ENCODE measurements around the gene MED14. TPM values are rescaled to one million over a fixed set of nuclear protein-coding genes. Genes with fewer than 3 reads are reported as not detected.
"Not testable (repeated sequence)": the region's sequence is repeated elsewhere in the genome, so short reads cannot be mapped to it uniquely, and the experiment has no call there.

MED14 gene
- total RNA-seq, 4 donors from 2014 or later = 33.1 to 102 (median 42.9) TPM

DNA sequence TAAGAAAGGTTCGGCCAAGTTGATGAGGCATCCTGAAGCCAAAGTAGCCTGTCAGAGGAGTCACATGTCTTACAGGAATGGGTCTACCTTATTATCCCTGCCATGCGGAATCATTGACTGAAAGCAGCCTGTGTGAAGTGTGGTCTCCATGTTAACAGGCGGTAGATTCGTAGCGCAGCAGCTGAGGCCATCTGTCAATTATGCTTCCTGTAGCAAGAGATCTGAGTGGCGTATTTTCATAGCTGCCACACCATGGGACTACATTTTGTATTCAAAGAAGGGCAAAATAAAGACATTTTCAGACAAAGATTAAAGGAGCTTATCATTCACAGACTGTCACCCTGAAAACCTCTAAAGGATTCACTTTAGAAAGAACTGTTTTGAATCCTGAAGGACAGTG lies 11.2 kb upstream of the MED14 start:
- no peak for TF ChIP-seq POLR2AphosphoS5 (IDR thresholded peaks at IDR 0.05)
- no peak for TF ChIP-seq EP300 (IDR thresholded peaks at IDR 0.05)
- TF ChIP-seq, protein P1, sequence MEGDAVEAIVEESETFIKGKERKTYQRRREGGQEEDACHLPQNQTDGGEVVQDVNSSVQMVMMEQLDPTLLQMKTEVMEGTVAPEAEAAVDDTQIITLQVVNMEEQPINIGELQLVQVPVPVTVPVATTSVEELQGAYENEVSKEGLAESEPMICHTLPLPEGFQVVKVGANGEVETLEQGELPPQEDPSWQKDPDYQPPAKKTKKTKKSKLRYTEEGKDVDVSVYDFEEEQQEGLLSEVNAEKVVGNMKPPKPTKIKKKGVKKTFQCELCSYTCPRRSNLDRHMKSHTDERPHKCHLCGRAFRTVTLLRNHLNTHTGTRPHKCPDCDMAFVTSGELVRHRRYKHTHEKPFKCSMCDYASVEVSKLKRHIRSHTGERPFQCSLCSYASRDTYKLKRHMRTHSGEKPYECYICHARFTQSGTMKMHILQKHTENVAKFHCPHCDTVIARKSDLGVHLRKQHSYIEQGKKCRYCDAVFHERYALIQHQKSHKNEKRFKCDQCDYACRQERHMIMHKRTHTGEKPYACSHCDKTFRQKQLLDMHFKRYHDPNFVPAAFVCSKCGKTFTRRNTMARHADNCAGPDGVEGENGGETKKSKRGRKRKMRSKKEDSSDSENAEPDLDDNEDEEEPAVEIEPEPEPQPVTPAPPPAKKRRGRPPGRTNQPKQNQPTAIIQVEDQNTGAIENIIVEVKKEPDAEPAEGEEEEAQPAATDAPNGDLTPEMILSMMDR (IDR thresholded peaks at IDR 0.05) = no peak
- no peak for TF ChIP-seq POLR2A (IDR thresholded peaks at IDR 0.05)
- H3K4me1 ChIP-seq = peaks cover 3% of the 10 kb centered on the region
- DNase-seq (ENCODE audit: low spot score in 2 of 2) = no peak
- H3K27me3 ChIP-seq = no peaks in the 10 kb centered on the region
- 79% methylated on average over 6 of the region's 6 CpGs for WGBS
- no peak overlapping the region for H3K4me3 ChIP-seq
- no peak overlapping the region for H3K27ac ChIP-seq
- H3K36me3 ChIP-seq = no peaks in the 10 kb centered on the region
- no peaks in the 10 kb centered on the region for H3K9me3 ChIP-seq

DNA sequence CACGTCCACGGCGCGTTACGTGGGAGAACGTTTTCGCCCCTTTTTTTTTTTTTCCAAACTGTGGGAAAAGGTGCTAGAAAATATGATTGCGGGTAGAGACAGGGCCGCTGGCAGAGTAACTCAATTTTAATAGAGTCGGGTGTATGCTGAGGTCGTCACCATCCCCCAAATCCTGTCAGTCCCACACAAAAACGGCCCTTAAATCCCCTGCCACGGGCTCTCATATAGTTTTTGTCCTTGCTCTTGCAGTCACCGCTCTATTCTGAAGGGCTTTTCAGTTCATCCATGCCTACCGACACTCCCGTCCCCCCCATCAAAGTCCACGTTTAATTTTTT lies 796 bp upstream of the MED14 start:
- DNase-seq (ENCODE audit: low spot score in 2 of 2) = no peak
- H3K27ac ChIP-seq = peak overlapping the region; percentile 95
- peaks cover 18% of the 10 kb centered on the region for H3K4me1 ChIP-seq
- no peaks in the 10 kb centered on the region for H3K27me3 ChIP-seq
- 3% methylated on average over 17 of the region's 17 CpGs for whole genome bisulfite sequencing
- peak overlapping the region; percentile 78 for H3K4me3 ChIP-seq
- H3K36me3 ChIP-seq = no peaks in the 10 kb centered on the region
- no peaks in the 10 kb centered on the region for H3K9me3 ChIP-seq
- TF ChIP-seq POLR2A (IDR thresholded peaks at IDR 0.05) = no peak

DNA sequence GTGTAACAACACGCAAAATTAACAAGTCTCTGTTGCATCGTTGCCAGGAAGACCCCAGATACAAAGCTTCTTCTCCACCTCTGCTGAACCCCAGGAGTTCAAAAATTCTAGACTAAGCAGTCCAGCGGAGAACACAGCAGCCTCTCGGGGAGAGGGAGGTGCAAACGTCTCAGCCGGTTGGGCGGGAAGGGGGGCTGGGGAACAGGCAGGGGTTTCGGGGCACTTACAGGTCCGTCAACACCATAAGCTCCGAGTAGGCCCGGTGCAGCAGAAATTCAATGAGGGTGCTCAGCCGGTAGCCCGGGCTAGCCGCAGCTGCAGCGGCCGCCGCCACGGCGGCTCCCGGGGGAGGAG lies 394 bp downstream of the MED14 start:
- DNase-seq (ENCODE audit: low spot score in 2 of 2) = no peak
- Histone ChIP-seq H3K9me3 (no peaks in the 10 kb centered on the region), H3K4me1 (peaks cover 18% of the 10 kb centered on the region), H3K27me3 (no peaks in the 10 kb centered on the region), H3K4me3 (peak overlapping the region; percentile 78), H3K27ac (peak overlapping the region; percentile 95), H3K36me3 (no peaks in the 10 kb centered on the region)
- no peak for TF ChIP-seq POLR2AphosphoS5 (IDR thresholded peaks at IDR 0.05)
- no peak for TF ChIP-seq EP300 (IDR thresholded peaks at IDR 0.05)
- no peak for TF ChIP-seq POLR2A (IDR thresholded peaks at IDR 0.05)
- TF ChIP-seq, protein P1 (IDR thresholded peaks at IDR 0.05) = no peak
- under 1% methylated on average over 7 of the region's 20 CpGs for WGBS

DNA sequence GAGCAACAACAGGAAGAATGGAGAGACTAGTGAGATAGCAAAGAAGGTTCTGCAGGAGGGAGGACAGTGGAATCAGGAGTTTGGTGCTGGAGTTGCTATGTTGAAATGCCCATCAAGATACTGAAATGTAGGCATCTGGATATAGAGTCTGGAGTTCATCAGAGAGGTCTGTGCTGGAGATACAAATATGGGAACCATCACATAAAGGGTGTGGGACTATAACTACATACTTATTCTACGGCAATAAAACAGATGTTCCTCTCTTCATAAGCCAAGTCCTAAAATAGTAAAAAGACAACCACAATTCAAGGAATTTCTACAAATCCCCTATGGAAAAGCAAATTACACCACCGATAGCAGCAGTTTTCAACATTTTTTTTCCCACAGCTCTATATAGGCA lies 1.6 kb downstream of the MED14 start:
- Histone ChIP-seq H3K36me3 (no peaks in the 10 kb centered on the region), H3K4me3 (peak overlapping the region; percentile 78), H3K27me3 (no peaks in the 10 kb centered on the region), H3K27ac (no peak overlapping the region), H3K4me1 (peaks cover 18% of the 10 kb centered on the region), H3K9me3 (no peaks in the 10 kb centered on the region)
- TF ChIP-seq, protein P1 (IDR thresholded peaks at IDR 0.05) = no peak
- TF ChIP-seq EP300 (IDR thresholded peaks at IDR 0.05) = no peak
- TF ChIP-seq POLR2AphosphoS5 (IDR thresholded peaks at IDR 0.05) = no peak
- TF ChIP-seq POLR2A (IDR thresholded peaks at IDR 0.05) = no peak
- no peak for DNase-seq (ENCODE audit: low spot score in 2 of 2)
- 37% methylated on average over 2 of the region's 2 CpGs for WGBS

DNA sequence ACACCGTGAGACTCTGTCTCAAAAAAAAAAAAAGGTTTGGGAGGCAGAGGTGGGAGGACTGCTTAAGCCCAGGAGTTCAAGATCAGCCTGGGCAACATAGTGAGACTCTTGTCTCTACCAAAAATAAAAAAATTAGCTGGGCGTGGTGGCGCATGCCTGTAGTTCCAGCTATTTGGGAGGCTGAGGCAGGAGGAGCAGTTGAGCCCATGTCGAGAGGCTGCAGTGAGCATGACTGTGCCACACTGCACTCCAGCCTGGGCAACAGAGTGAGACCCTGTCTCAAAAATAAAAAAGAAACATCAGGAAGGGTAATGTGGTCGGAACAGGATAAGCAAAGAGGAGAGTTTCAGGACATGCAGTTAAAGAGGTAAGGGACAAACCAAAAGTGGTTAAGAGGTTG lies 2.8 kb downstream of the MED14 start:
- WGBS = 90% methylated on average over 5 of the region's 5 CpGs
- not testable (repeated sequence) for H3K4me3 ChIP-seq; DNase-seq (ENCODE audit: low spot score in 2 of 2); H3K36me3 ChIP-seq; H3K27me3 ChIP-seq; H3K27ac ChIP-seq; H3K9me3 ChIP-seq
- H3K4me1 ChIP-seq = peaks cover 18% of the 10 kb centered on the region

DNA sequence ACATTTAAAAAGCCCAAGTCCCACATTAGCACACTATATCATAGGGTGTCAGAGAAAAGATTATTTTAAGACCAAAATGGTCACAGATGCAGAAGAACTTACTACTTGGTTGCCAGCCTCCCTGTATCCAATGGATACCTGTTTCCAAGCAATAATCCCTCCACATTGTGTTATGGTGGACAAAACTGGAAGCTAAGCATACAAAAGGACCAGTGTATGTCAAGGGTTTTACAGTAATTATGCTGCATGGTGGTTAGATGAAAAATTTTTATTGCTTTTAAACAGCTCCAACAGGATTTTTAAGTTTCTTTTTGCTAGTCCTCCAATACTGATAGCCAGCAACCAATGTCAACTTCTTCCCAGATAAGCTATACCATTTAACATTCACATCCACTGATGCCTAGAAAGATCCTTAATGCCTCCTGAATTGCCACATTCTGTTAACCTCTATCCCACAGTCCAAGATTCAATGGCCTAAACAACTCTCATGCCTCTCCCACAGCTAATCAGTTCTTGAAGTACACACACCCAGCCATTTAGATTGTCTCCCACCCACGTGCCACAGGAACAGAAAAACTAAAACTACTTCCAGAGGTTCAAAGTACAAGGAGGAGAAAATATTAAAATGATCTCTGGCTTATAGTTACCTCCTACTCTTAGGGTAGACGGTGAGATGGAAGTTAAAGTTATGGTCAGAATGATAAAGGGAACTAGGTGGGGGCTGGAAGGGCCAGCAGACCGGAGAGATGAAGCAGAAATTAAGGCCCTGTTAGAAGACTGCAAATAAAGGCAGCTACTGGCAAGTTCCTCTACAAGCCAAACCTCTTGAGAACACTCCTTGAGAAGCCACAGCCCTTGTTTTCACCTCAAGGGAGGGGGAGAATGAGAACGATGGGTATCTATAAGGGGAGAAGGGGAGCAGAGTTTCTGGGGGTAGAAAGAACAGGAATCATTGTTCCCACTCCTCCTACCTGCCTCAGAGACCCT lies 5.5 kb downstream of the MED14 start:
- Histone ChIP-seq H3K36me3 (no peaks in the 10 kb centered on the region), H3K4me1 (peaks cover 18% of the 10 kb centered on the region), H3K27ac (no peak overlapping the region), H3K4me3 (no peak overlapping the region), H3K27me3 (no peaks in the 10 kb centered on the region), H3K9me3 (no peaks in the 10 kb centered on the region)
- TF ChIP-seq, protein P1 (IDR thresholded peaks at IDR 0.05) = no peak
- TF ChIP-seq POLR2AphosphoS5 (IDR thresholded peaks at IDR 0.05) (no peak), POLR2A (IDR thresholded peaks at IDR 0.05) (no peak), EP300 (IDR thresholded peaks at IDR 0.05) (no peak)
- DNase-seq (ENCODE audit: low spot score in 2 of 2) = no peak
- WGBS = 57% methylated on average over 4 of the region's 4 CpGs
